Measurements from ENCODE around the gene DCAF15. TPM values are rescaled to one million over a fixed set of nuclear protein-coding genes. Genes with fewer than 3 reads are reported as not detected.

Gene DCAF15
- total RNA-seq, 1 experiment from 2014 or later = 43.0 TPM

- no peaks in the 10 kb centered on the region for H3K9me3 Mint-ChIP-seq (ENCODE audit: unreplicated experiment)
- no peaks in the 10 kb centered on the region for H3K27me3 Mint-ChIP-seq (ENCODE audit: insufficient read depth, unreplicated experiment)
- H3K4me1 ChIP-seq = no peaks in the 10 kb centered on the region
- ChIA-PET POLR2A (no interaction called here), CTCF (no interaction called here)
- no peak for TF ChIP-seq CTCF (IDR thresholded peaks at IDR 0.05; ENCODE audit: insufficient read depth in 1 of 2, low read depth in 1 of 2, low read length in 1 of 2, severe bottlenecking in 1 of 2, unreplicated experiment in 1 of 2)
- no peak overlapping the region for H3K27ac Mint-ChIP-seq (ENCODE audit: unreplicated experiment)
- H3K36me3 Mint-ChIP-seq (ENCODE audit: insufficient read depth, unreplicated experiment) = peaks cover 77% of the 10 kb centered on the region
- peaks cover 6% of the 10 kb centered on the region for H3K36me3 ChIP-seq (ENCODE audit: control insufficient read depth, insufficient read depth, low read length)
- intact Hi-C loops (cut with micrococcal nuclease; ENCODE audit: unreplicated experiment) = no loop called here
- H3K9me3 ChIP-seq = peaks cover 4% of the 10 kb centered on the region; the same call in 1 of the 2 replicates
- DNase-seq = no peak
- BruUV-seq (replicated peaks) = no TSS peak
- H3K4me3 Mint-ChIP-seq (ENCODE audit: unreplicated experiment) = no peak overlapping the region
- H3K4me3 ChIP-seq (ENCODE audit: low read depth, low read length) = no peak overlapping the region
- no peaks in the 10 kb centered on the region for H3K27me3 ChIP-seq (replicated peaks; ENCODE audit: control insufficient read depth, insufficient read depth, low read length)
- H3K4me1 Mint-ChIP-seq (ENCODE audit: low read depth, unreplicated experiment) = no peaks in the 10 kb centered on the region
Measured at GRCh38 chr19:13923194-13923987, 28.9 kb upstream of the DCAF15 start.

- no peak for DNase-seq
- POLR2A ChIA-PET = interaction anchor here (0.6 kb wide), 1 partner anchor 25 kb away, joined by 6 read pairs; no protein-coding TSS in a partner anchor
- CTCF ChIA-PET = no interaction called here
- Mint-ChIP-seq H3K4me3 (ENCODE audit: unreplicated experiment) (no peak overlapping the region), H3K36me3 (ENCODE audit: insufficient read depth, unreplicated experiment) (peaks cover 57% of the 10 kb centered on the region), H3K27ac (ENCODE audit: unreplicated experiment) (no peak overlapping the region), H3K4me1 (ENCODE audit: low read depth, unreplicated experiment) (no peaks in the 10 kb centered on the region), H3K27me3 (ENCODE audit: insufficient read depth, unreplicated experiment) (no peaks in the 10 kb centered on the region), H3K9me3 (ENCODE audit: unreplicated experiment) (no peaks in the 10 kb centered on the region)
- intact Hi-C loops (cut with micrococcal nuclease; ENCODE audit: unreplicated experiment) = no loop called here
- no peak for TF ChIP-seq CTCF (IDR thresholded peaks at IDR 0.05; ENCODE audit: insufficient read depth in 1 of 2, low read depth in 1 of 2, low read length in 1 of 2, severe bottlenecking in 1 of 2, unreplicated experiment in 1 of 2)
- H3K9me3 ChIP-seq = no peaks in the 10 kb centered on the region
- no peaks in the 10 kb centered on the region for H3K27me3 ChIP-seq (replicated peaks; ENCODE audit: control insufficient read depth, insufficient read depth, low read length)
- H3K4me3 ChIP-seq (ENCODE audit: low read depth, low read length) = no peak overlapping the region
- no peaks in the 10 kb centered on the region for H3K4me1 ChIP-seq
- no TSS peak for BruUV-seq (replicated peaks)
- peaks cover 2% of the 10 kb centered on the region for H3K36me3 ChIP-seq (ENCODE audit: control insufficient read depth, insufficient read depth, low read length)
Measured at GRCh38 chr19:13926010-13926409, 26.3 kb upstream of the DCAF15 start.

GRCh38 chr19:13926715-13927114 is 25.6 kb upstream of the DCAF15 start:
- Histone ChIP-seq H3K36me3 (ENCODE audit: control insufficient read depth, insufficient read depth, low read length) (peaks cover under 1% of the 10 kb centered on the region; the same call in 1 of the 2 replicates), H3K4me1 (no peaks in the 10 kb centered on the region), H3K9me3 (no peaks in the 10 kb centered on the region), H3K4me3 (ENCODE audit: low read depth, low read length) (no peak overlapping the region), H3K27me3 (replicated peaks; ENCODE audit: control insufficient read depth, insufficient read depth, low read length) (no peaks in the 10 kb centered on the region)
- TF ChIP-seq CTCF (IDR thresholded peaks at IDR 0.05; ENCODE audit: insufficient read depth in 1 of 2, low read depth in 1 of 2, low read length in 1 of 2, severe bottlenecking in 1 of 2, unreplicated experiment in 1 of 2) = no peak
- DNase-seq = no peak
- Mint-ChIP-seq H3K27me3 (ENCODE audit: insufficient read depth, unreplicated experiment) (no peaks in the 10 kb centered on the region), H3K4me1 (ENCODE audit: low read depth, unreplicated experiment) (no peaks in the 10 kb centered on the region), H3K4me3 (ENCODE audit: unreplicated experiment) (no peak overlapping the region), H3K36me3 (ENCODE audit: insufficient read depth, unreplicated experiment) (peaks cover 50% of the 10 kb centered on the region), H3K27ac (ENCODE audit: unreplicated experiment) (no peak overlapping the region), H3K9me3 (ENCODE audit: unreplicated experiment) (no peaks in the 10 kb centered on the region)
- ChIA-PET POLR2A (no interaction called here), CTCF (no interaction called here)
- intact Hi-C loops (cut with micrococcal nuclease; ENCODE audit: unreplicated experiment) = no loop called here
- no TSS peak for BruUV-seq (replicated peaks)

Data from Caco-2 (cell line).